ENCODE results near the gene SAFB. TPM values are rescaled to one million over a fixed set of nuclear protein-coding genes. Genes with fewer than 3 reads are reported as not detected.

The SAFB gene
- total and polyA plus RNA-seq, 2 of the 13 experiments (the other 11 are each of a cell fraction or from before 2014, with no cell fraction given) = 21.0 to 28.4 TPM

- Histone ChIP-seq H4K20me1 (ENCODE audit: insufficient read depth, low read length) (0 out of 2 replicates have a peak, but pooled peaks cover 9% of the 10 kb centered on the region), H3K4me1 (ENCODE audit: insufficient read depth, low read length) (peaks cover 15% of the 10 kb centered on the region), H3K9me3 (ENCODE audit: low read length) (no peaks in the 10 kb centered on the region), H3K9ac (ENCODE audit: insufficient read depth, low read depth, low read length) (no peak overlapping the region), H3K36me3 (replicated peaks in 1 of 2; ENCODE audit: control insufficient read depth in 1 of 2, insufficient read depth in 2 of 2, low read length in 2 of 2) (peaks cover 54 to 83% of the 10 kb centered on the region in 2 experiments), H3K27me3 (ENCODE audit: control insufficient read depth in 1 of 2, insufficient read depth in 2 of 2, low read length in 2 of 2) (no peaks in the 10 kb centered on the region), H3K79me2 (ENCODE audit: insufficient read depth, low read length) (no peaks in the 10 kb centered on the region), H2AFZ (ENCODE audit: low read length) (no peak overlapping the region), H3K4me2 (ENCODE audit: low read depth, low read length) (no peak overlapping the region), H3K27ac (ENCODE audit: extremely low read length, insufficient read depth, low read length) (no peak overlapping the region), H3K4me3 (replicated peaks in 1 of 3; ENCODE audit: insufficient read depth in 1 of 3, low read depth in 2 of 3, low read length in 3 of 3) (no peak overlapping the region)
- DNase-seq (ENCODE audit: low spot score) = no peak
- FAIRE-seq = no peak
- WGBS (ENCODE audit: low lambda C conversion rate) = 96% methylated on average over 16 of the region's 17 CpGs
- in situ Hi-C loops (cut with HindIII; ENCODE audit: extremely low pct_ligation_motif_present, low pct_unique_long_range_greater_than_20kb) = no loop called here
- TF ChIP-seq ZNF329 (CRISPR knock-in tag; IDR thresholded peaks at IDR 0.05; ENCODE audit: low read depth) = no peak
- TF ChIP-seq RARG (CRISPR knock-in tag; IDR thresholded peaks at IDR 0.05; ENCODE audit: low read depth) = no peak
- TF ChIP-seq ZNF7 (CRISPR knock-in tag; IDR thresholded peaks at IDR 0.05) = no peak
- TF ChIP-seq PRMT3 (CRISPR knock-in tag; IDR thresholded peaks at IDR 0.05; ENCODE audit: borderline replicate concordance, low read depth) = no peak
- no peak for TF ChIP-seq ZC3H4 (CRISPR knock-in tag; IDR thresholded peaks at IDR 0.05; ENCODE audit: borderline replicate concordance)
- no peak for TF ChIP-seq IRF2 (CRISPR knock-in tag; IDR thresholded peaks at IDR 0.05)
- no peak for TF ChIP-seq ZNF75D (CRISPR knock-in tag; IDR thresholded peaks at IDR 0.05; ENCODE audit: borderline replicate concordance)
- CTCF ChIA-PET (ENCODE audit: low intra/inter-chr PET ratio, low total read pairs) = no interaction called here
- ATAC-seq = no peak
- intact Hi-C loops (cut with micrococcal nuclease; ENCODE audit: unreplicated experiment) = no loop called here
- BruUV-seq (replicated peaks) = no TSS peak
- POLR2A ChIA-PET = no interaction called here
Observed at GRCh38 chr19:5663904-5664303, 41.0 kb downstream of the SAFB start.

DNA sequence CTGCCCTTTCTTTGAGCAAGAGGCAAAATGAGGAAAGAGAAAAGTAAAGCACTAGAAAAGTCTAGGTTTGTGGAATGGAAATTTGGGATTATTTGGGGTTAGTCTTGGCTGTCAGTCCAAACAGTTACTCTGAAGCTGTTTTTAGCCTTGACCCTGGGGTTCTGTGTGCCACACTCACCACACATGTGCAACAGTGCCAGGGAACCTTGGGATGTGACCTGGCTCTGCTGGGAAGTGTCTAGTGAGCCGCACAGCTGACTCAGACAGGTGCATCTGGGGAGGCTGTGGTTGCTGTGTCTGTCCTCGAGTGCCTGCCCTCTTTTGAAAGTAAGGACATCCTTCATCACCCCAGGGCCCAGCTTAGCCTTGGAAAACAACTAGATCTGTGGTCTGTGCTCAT lies 41.6 kb downstream of the SAFB start:
- no peaks in the 10 kb centered on the region for H3K27me3 ChIP-seq (ENCODE audit: control insufficient read depth in 1 of 2, insufficient read depth in 2 of 2, low read length in 2 of 2)
- H3K4me2 ChIP-seq (ENCODE audit: low read depth, low read length) = no peak overlapping the region
- no TSS peak for BruUV-seq (replicated peaks)
- in situ Hi-C loops (cut with HindIII; ENCODE audit: extremely low pct_ligation_motif_present, low pct_unique_long_range_greater_than_20kb) = no loop called here
- H2AFZ ChIP-seq (ENCODE audit: low read length) = no peak overlapping the region
- H3K9ac ChIP-seq (ENCODE audit: insufficient read depth, low read depth, low read length) = no peak overlapping the region
- peaks cover 60 to 88% of the 10 kb centered on the region in 2 experiments for H3K36me3 ChIP-seq (replicated peaks in 1 of 2; ENCODE audit: control insufficient read depth in 1 of 2, insufficient read depth in 2 of 2, low read length in 2 of 2)
- no peak overlapping the region for H3K4me3 ChIP-seq (replicated peaks in 1 of 3; ENCODE audit: insufficient read depth in 1 of 3, low read depth in 2 of 3, low read length in 3 of 3)
- TF ChIP-seq KMT2B (CRISPR knock-in tag; IDR thresholded peaks at IDR 0.05) = no peak
- no peak for TF ChIP-seq ZBTB8A (CRISPR knock-in tag; IDR thresholded peaks at IDR 0.05; ENCODE audit: borderline replicate concordance, low read depth)
- TF ChIP-seq ZNF674 (CRISPR knock-in tag; IDR thresholded peaks at IDR 0.05; ENCODE audit: low read depth) = no peak
- TF ChIP-seq DR1 (CRISPR knock-in tag; IDR thresholded peaks at IDR 0.05) = no peak
- no peak for TF ChIP-seq JUNB (CRISPR knock-in tag; IDR thresholded peaks at IDR 0.05; ENCODE audit: borderline replicate concordance)
- TF ChIP-seq RARA (CRISPR knock-in tag; IDR thresholded peaks at IDR 0.05) = no peak
- TF ChIP-seq GATAD2A (CRISPR knock-in tag; IDR thresholded peaks at IDR 0.05) = no peak
- no CpG with 5 or more reads among the region's 2 CpGs for WGBS (ENCODE audit: low lambda C conversion rate)
- DNase-seq (ENCODE audit: low spot score) (no peak), FAIRE-seq (no peak), ATAC-seq (no peak)
- ChIA-PET POLR2A (interaction anchor here (1.5 kb wide), 1 partner anchor 42 kb away, joined by 7 read pairs; the partner anchor contains the start of genes SAFB and SAFB2), CTCF (ENCODE audit: low intra/inter-chr PET ratio, low total read pairs) (no interaction called here)
- H4K20me1 ChIP-seq (ENCODE audit: insufficient read depth, low read length) = 0 out of 2 replicates have a peak, but pooled peaks cover 9% of the 10 kb centered on the region
- no peaks in the 10 kb centered on the region for H3K9me3 ChIP-seq (ENCODE audit: low read length)
- H3K79me2 ChIP-seq (ENCODE audit: insufficient read depth, low read length) = no peaks in the 10 kb centered on the region
- no peak overlapping the region for H3K27ac ChIP-seq (ENCODE audit: extremely low read length, insufficient read depth, low read length)
- peaks cover 15% of the 10 kb centered on the region for H3K4me1 ChIP-seq (ENCODE audit: insufficient read depth, low read length)
- intact Hi-C loops (cut with micrococcal nuclease; ENCODE audit: unreplicated experiment) = no loop called here
